ENCODE results near the gene CEP295NL.

Gene CEP295NL

GRCh38 chr17:78903101-78903779 is at the start of gene CEP295NL:
TSS of gene CEP295NL (minus strand) at chr17:78903201. CDS start at chr17:78901828, 1,373 bp downstream.
- H3K4me3 ChIP-seq (ENCODE audit: low read depth, low read length) = no peak within 1 kb of the TSS
- no peak for TF ChIP-seq CTCF (IDR thresholded peaks at IDR 0.05; ENCODE audit: low read depth, low read length)

GRCh38 chr17:78952706-78953105 is 49.7 kb upstream of the CEP295NL start:
- TF ChIP-seq CTCF (IDR thresholded peaks at IDR 0.05; ENCODE audit: low read depth, low read length) = no peak
- H3K4me3 ChIP-seq (ENCODE audit: low read depth, low read length) = no peak overlapping the region

- H3K4me3 ChIP-seq (ENCODE audit: low read depth, low read length) = no peak overlapping the region
- no peak for TF ChIP-seq CTCF (IDR thresholded peaks at IDR 0.05; ENCODE audit: low read depth, low read length)
Observed at GRCh38 chr17:78951967-78952551, 49.1 kb upstream of the CEP295NL start.

- H3K4me3 ChIP-seq (ENCODE audit: low read depth, low read length) = no peak overlapping the region
- no peak for TF ChIP-seq CTCF (IDR thresholded peaks at IDR 0.05; ENCODE audit: low read depth, low read length)
Observed at GRCh38 chr17:78950870-78951269, 47.9 kb upstream of the CEP295NL start.

- no peak for TF ChIP-seq CTCF (IDR thresholded peaks at IDR 0.05; ENCODE audit: low read depth, low read length)
- no peak overlapping the region for H3K4me3 ChIP-seq (ENCODE audit: low read depth, low read length)
Observed at GRCh38 chr17:78947235-78948149, 44.5 kb upstream of the CEP295NL start.

GRCh38 chr17:78946631-78947030 is 43.6 kb upstream of the CEP295NL start:
- no peak overlapping the region for H3K4me3 ChIP-seq (ENCODE audit: low read depth, low read length)
- no peak for TF ChIP-seq CTCF (IDR thresholded peaks at IDR 0.05; ENCODE audit: low read depth, low read length)
